AG04450 (cell line): ENCODE results near the gene TGM1. TPM values are rescaled to one million over a fixed set of nuclear protein-coding genes. Genes with fewer than 3 reads are reported as not detected.

ENCODE experiments used
- CTCF ChIA-PET: fragments of 300-600, 350-600 bp; formaldehyde crosslinking; extraction: SDS; loops from one replicate; lab custom pipeline; 2022; ENCODE audit warnings: antibody characterized with exemption, inconsistent platforms; lab: Charles Lee
- POLR2A ChIA-PET: fragments of 350-600 bp; formaldehyde crosslinking; extraction: SDS; loops from one replicate; lab custom pipeline; 2021; ENCODE audit warnings: antibody characterized with exemption, inconsistent platforms; lab: Yijun Ruan, JAX
- DNase-seq: peaks from one replicate; pipeline ENCODE4 v3.0.0-alpha.2; 2011; ENCODE audit warnings: low read depth, low spot score
- H3K27ac ChIP-seq: one replicate; pipeline ENCODE4 v1.5.1; 2012; ENCODE audit warnings: low read depth, low read length, control low read depth
- H3K27me3 ChIP-seq: one replicate; pipeline ENCODE4 v1.6.0; 2012; ENCODE audit warnings: low read length; ENCODE audit not compliant: control insufficient read depth, insufficient read depth
- H3K4me3 ChIP-seq: 2 replicates; pipeline ENCODE4 v1.5.1; 2011; ENCODE audit warnings: mild to moderate bottlenecking, low read depth, low read length, control low read depth
- H3K9me3 ChIP-seq: 2 replicates; pipeline ENCODE4 v1.5.1; 2012; ENCODE audit warnings: low read length; ENCODE audit not compliant: control insufficient read depth, insufficient read depth
- polyA plus RNA-seq: library from polyadenylated mRNA; depleted of rRNA; stranded (reverse); fragments of >200 nt; gene quantifications from 2 replicates; pipeline ENCODE4 v1.2.3, GENCODE V29; 2011
- TF ChIP-seq, protein P1 (sequence below): IDR thresholded peaks from 2 replicates; pipeline ENCODE4 v1.5.1; 2011; ENCODE audit warnings: low read depth, low read length, control low read depth, inconsistent platforms

Gene TGM1
- polyA plus RNA-seq, 1 experiment = 0.97 TPM

DNA sequence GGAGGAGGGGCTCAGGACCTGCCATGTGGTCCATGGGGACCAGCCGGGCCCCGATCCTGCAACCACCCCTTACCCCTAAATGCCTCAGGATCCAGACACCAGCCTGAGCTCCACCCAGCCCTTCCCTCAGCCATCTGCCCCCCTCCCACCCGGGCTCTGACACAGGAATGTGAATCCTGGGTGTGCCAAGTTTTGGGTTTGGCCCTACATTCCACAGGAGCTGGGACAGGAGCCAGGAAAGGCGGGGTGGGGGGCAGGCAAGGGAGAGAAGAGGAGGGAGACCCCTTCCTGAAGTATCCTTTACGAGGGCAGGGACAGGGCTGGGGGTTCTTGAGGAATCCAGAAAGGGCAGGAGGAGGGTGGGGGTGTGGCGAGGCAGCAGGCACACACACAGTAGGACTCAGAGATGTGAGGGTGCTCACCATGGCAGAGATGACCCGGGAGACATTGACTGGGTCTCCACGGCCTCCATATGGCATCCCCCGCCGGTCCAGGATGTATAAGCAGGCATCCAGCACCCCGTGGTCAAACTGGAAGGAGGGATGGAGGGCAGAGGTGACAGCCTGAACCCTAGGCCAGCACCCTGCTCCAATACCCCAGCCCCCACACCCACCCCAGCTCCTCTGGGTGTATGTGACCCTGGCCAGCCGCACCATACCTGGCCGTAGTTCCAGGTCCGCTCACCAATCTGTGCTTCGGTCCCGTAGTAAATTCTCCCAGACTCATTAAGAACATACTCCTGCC, 3.5 kb downstream of the TGM1 start:
- H3K27ac ChIP-seq = no peak overlapping the region
- no peaks in the 10 kb centered on the region for H3K9me3 ChIP-seq
- no peaks in the 10 kb centered on the region for H3K27me3 ChIP-seq
- TF ChIP-seq, protein P1, sequence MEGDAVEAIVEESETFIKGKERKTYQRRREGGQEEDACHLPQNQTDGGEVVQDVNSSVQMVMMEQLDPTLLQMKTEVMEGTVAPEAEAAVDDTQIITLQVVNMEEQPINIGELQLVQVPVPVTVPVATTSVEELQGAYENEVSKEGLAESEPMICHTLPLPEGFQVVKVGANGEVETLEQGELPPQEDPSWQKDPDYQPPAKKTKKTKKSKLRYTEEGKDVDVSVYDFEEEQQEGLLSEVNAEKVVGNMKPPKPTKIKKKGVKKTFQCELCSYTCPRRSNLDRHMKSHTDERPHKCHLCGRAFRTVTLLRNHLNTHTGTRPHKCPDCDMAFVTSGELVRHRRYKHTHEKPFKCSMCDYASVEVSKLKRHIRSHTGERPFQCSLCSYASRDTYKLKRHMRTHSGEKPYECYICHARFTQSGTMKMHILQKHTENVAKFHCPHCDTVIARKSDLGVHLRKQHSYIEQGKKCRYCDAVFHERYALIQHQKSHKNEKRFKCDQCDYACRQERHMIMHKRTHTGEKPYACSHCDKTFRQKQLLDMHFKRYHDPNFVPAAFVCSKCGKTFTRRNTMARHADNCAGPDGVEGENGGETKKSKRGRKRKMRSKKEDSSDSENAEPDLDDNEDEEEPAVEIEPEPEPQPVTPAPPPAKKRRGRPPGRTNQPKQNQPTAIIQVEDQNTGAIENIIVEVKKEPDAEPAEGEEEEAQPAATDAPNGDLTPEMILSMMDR = no peak
- no peak overlapping the region for H3K4me3 ChIP-seq
- ChIA-PET CTCF (no interaction called here), POLR2A (interaction anchor here (0.7 to 1.2 kb wide), 3 partner anchors 12 to 170 kb away, joined by 3 to 4 read pairs (median 4); partner anchors contain the start of genes KHNYN, RABGGTA and TINF2)
- no peak for DNase-seq

DNA sequence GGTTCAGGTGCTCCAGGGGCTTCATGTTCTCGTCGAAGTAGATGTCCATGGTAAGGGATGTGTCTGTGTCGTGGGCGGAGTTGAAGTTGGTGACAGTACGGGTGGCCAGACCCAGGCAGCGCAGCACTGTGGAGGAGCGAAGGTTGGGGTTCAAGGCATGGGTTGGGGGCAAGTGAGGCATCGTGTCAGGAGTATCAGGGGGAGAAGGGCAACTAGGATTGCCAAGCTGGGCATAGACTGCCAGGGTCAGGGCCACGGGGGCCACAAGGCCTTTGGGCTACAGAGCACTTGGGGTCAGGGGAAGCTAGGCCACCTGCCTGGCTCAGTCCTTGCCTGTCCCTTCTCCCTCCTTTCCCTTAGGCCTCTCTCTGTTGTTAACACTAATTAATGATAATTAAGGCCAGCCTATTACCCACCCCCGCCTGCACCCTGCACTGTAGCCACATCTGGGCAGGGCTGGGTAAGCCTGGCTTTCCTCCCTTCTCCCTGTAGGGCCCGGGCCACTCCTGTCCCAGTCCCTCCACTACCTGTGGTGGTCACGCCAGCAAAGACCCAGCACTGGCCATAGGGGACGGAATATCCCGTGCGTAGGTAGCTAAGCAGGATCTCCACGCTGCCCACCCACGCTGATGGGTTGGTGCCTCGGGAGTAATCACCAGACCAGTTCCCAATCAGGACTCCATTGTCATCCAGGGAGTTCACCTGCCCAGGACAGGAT, 4.3 kb downstream of the TGM1 start:
- H3K9me3 ChIP-seq = no peaks in the 10 kb centered on the region
- H3K27ac ChIP-seq = no peak overlapping the region
- DNase-seq = no peak
- no peak overlapping the region for H3K4me3 ChIP-seq
- H3K27me3 ChIP-seq = no peaks in the 10 kb centered on the region
- TF ChIP-seq, protein P1 = no peak
- CTCF ChIA-PET = no interaction called here
- POLR2A ChIA-PET = interaction anchor here (0.9 to 1.2 kb wide), 2 partner anchors 13 to 17 kb away, joined by 4 read pairs; partner anchors contain the start of genes RABGGTA and TINF2

DNA sequence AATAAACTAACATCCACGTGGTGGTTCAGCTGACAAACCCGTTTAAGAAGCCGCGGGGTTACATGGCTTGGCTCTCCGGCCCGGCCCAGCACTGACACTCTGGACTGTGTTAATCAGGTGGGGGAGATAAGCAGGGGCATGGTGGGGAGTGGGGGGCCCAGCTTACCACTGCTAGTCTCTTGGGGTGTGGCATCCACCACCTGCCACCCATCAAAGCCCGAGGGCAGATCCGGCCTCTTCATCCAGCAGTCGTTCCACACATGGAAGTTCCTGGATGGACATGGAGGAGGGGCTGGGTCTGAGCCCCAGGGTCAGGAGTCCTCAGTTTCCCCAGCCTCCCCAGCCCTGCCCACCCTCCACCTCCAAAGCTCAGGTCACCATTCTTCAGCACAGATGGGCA, 4.9 kb downstream of the TGM1 start:
- no peak overlapping the region for H3K27ac ChIP-seq
- H3K4me3 ChIP-seq = no peak overlapping the region
- DNase-seq = no peak
- ChIA-PET CTCF (interaction anchor here (0.7 to 2.9 kb wide), 2 partner anchors 14 to 16 kb away, joined by 5 to 17 read pairs; partner anchors contain the start of gene TINF2), POLR2A (no interaction called here)
- TF ChIP-seq, protein P1 = no peak
- no peaks in the 10 kb centered on the region for H3K27me3 ChIP-seq
- no peaks in the 10 kb centered on the region for H3K9me3 ChIP-seq

DNA sequence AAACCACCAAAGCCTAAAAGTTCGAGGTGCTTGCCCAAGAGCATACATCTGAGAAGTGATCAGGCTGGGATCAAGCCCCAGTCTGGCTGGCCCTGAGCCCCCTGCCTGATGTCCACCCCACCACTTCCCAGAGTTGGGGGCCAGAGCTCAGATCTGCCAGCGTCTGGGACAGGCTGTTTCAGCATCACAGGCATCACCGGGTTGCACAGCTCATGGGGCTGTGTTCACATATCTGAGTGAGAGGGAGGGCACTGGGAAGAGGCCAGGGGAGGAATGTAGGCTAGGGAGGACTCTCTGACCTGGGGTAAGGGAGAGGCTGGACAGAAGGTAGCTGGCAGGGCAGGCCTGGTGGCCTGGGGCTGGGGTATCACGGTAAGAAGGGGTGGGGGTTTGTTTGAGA, 6.0 kb downstream of the TGM1 start:
- Histone ChIP-seq H3K27me3 (no peaks in the 10 kb centered on the region), H3K27ac (no peak overlapping the region), H3K4me3 (no peak overlapping the region), H3K9me3 (no peaks in the 10 kb centered on the region)
- POLR2A ChIA-PET = no interaction called here
- CTCF ChIA-PET = interaction anchor here (0.5 to 2.9 kb wide), 2 partner anchors 11 to 14 kb away, joined by 6 to 17 read pairs; partner anchors contain the start of gene TINF2
- TF ChIP-seq, protein P1 = no peak
- DNase-seq = no peak
